ENCODE measurements around the gene F12. TPM values are rescaled to one million over a fixed set of nuclear protein-coding genes. Genes with fewer than 3 reads are reported as not detected.

F12 gene
- total RNA-seq, 2 experiments from 2014 or later, result 3.8 TPM; not detected in 1

DNA sequence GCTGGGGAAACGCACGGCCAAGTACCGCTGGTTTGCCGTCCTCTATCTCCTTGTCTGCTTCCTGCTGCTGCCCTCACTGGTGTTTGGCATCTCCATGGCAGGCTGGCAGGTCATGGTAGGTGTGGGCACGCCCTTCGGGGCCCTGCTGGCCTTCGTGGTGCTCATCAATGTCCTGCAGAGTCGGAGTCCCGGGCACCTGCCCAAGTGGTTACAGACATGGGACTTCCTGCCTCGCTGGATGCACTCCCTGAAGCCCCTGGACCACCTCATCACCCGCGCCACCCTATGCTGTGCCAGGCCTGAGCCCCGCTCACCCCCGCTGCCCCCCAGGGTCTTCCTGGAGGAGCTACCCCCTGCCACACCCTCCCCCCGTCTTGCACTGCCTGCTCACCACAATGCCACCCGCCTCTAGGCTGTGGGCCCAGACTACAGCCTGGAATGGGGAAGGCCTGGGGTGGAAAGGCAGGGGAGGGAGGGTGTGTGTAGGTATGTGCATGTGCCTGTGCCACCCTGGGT is 11.4 kb downstream of the F12 start:
- no peak overlapping the region for H2AFZ ChIP-seq (ENCODE audit: low read length)
- no TSS peak for BruUV-seq (replicated peaks)
- TF ChIP-seq, protein P1, sequence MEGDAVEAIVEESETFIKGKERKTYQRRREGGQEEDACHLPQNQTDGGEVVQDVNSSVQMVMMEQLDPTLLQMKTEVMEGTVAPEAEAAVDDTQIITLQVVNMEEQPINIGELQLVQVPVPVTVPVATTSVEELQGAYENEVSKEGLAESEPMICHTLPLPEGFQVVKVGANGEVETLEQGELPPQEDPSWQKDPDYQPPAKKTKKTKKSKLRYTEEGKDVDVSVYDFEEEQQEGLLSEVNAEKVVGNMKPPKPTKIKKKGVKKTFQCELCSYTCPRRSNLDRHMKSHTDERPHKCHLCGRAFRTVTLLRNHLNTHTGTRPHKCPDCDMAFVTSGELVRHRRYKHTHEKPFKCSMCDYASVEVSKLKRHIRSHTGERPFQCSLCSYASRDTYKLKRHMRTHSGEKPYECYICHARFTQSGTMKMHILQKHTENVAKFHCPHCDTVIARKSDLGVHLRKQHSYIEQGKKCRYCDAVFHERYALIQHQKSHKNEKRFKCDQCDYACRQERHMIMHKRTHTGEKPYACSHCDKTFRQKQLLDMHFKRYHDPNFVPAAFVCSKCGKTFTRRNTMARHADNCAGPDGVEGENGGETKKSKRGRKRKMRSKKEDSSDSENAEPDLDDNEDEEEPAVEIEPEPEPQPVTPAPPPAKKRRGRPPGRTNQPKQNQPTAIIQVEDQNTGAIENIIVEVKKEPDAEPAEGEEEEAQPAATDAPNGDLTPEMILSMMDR (conservative IDR thresholded peaks at IDR 0.05; ENCODE audit: low read length), result no peak
- no peak for TF ChIP-seq EZH2phosphoT487 (IDR thresholded peaks at IDR 0.05; ENCODE audit: borderline replicate concordance, low read depth, low read length)
- no peak for DNase-seq (ENCODE audit: low spot score)
- H4K20me1 ChIP-seq (ENCODE audit: insufficient read depth, low read length), result no peaks in the 10 kb centered on the region
- H3K79me2 ChIP-seq (ENCODE audit: insufficient read depth, low read depth, low read length), result no peaks in the 10 kb centered on the region
- no peaks in the 10 kb centered on the region for H3K9me2 ChIP-seq (ENCODE audit: insufficient read depth, low read length)
- ChIA-PET CTCF (ENCODE audit: unreplicated experiment) (interaction anchor here (0.6 kb wide), 1 partner anchor 211 kb away, joined by 3 read pairs; no protein-coding TSS in a partner anchor), POLR2A (no interaction called here)
- no peak overlapping the region for H3K4me3 ChIP-seq (ENCODE audit: low read depth, low read length, poor library complexity, severe bottlenecking)
- no peak overlapping the region for H3K4me2 ChIP-seq (ENCODE audit: low read length)
- H3K36me3 ChIP-seq (ENCODE audit: insufficient read depth, low read length), result no peaks in the 10 kb centered on the region
- H3K4me1 ChIP-seq (ENCODE audit: insufficient read depth, low read length, poor library complexity, severe bottlenecking), result peaks cover 7% of the 10 kb centered on the region
- intact Hi-C loops (cut with micrococcal nuclease; ENCODE audit: unreplicated experiment), result no loop called here
- no peaks in the 10 kb centered on the region for H3K9me3 ChIP-seq (ENCODE audit: low read length)
- H3K27ac ChIP-seq (ENCODE audit: low read depth, low read length, poor library complexity, severe bottlenecking), result no peak overlapping the region

DNA sequence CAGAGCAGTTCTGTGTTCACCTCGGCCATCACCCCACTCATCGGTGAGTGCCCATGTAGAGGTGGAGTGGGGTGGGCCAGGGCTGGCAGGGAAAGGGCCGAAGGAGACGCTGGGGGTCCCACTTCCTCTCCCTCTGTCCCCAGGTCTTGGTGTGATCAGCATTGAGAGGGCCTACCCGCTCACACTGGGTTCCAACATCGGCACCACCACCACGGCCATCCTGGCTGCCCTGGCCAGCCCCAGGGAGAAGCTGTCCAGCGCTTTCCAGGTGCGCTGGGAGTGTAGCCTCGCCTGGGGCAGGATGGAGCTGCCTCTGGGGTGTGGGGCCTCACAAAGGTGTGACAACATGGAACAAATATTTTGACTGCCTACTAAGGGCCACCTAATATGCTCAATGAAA is 12.6 kb downstream of the F12 start:
- no peaks in the 10 kb centered on the region for H3K9me3 ChIP-seq (ENCODE audit: low read length)
- ChIA-PET POLR2A (no interaction called here), CTCF (ENCODE audit: unreplicated experiment) (no interaction called here)

DNA sequence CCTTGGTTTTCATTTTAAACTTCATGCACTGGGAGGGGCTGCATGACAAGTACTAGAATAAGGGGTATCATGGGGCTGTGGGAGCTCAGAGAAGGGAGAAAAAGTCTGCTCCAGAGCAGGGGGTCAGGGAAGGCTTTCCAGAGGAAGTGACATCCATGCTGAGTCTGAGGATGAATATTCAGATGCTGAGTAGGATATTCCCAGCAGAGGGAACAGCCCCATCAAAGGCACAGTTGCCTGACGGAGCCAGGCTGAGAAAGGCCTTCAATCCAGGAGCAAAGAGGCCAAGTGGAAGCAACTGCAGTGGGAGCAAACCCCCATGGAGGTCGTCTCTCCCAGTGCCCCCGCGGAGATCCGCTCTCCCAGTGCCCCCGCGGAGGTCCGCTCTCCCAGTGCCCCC is 13.3 kb downstream of the F12 start:
- TF ChIP-seq, protein P1 (conservative IDR thresholded peaks at IDR 0.05; ENCODE audit: low read length), result no peak
- no peak for TF ChIP-seq EZH2phosphoT487 (IDR thresholded peaks at IDR 0.05; ENCODE audit: borderline replicate concordance, low read depth, low read length)
- intact Hi-C loops (cut with micrococcal nuclease; ENCODE audit: unreplicated experiment), result no loop called here
- BruUV-seq (replicated peaks), result no TSS peak
- H3K9me2 ChIP-seq (ENCODE audit: insufficient read depth, low read length), result no peaks in the 10 kb centered on the region
- no peak overlapping the region for H2AFZ ChIP-seq (ENCODE audit: low read length)
- H3K4me1 ChIP-seq (ENCODE audit: insufficient read depth, low read length, poor library complexity, severe bottlenecking), result peaks cover 12% of the 10 kb centered on the region
- H3K9me3 ChIP-seq (ENCODE audit: low read length), result no peaks in the 10 kb centered on the region
- H3K4me3 ChIP-seq (ENCODE audit: low read depth, low read length, poor library complexity, severe bottlenecking), result no peak overlapping the region
- no peaks in the 10 kb centered on the region for H4K20me1 ChIP-seq (ENCODE audit: insufficient read depth, low read length)
- no peak overlapping the region for H3K4me2 ChIP-seq (ENCODE audit: low read length)
- H3K36me3 ChIP-seq (ENCODE audit: insufficient read depth, low read length), result no peaks in the 10 kb centered on the region
- no peak for DNase-seq (ENCODE audit: low spot score)
- CTCF ChIA-PET (ENCODE audit: unreplicated experiment), result no interaction called here
- no peaks in the 10 kb centered on the region for H3K79me2 ChIP-seq (ENCODE audit: insufficient read depth, low read depth, low read length)
- POLR2A ChIA-PET, result no interaction called here
- H3K27ac ChIP-seq (ENCODE audit: low read depth, low read length, poor library complexity, severe bottlenecking), result no peak overlapping the region

More for the DNA sequence above, 12.6 kb downstream of the F12 start:
- H2AFZ ChIP-seq (ENCODE audit: low read length), result no peak overlapping the region
- H4K20me1 ChIP-seq (ENCODE audit: insufficient read depth, low read length), result no peaks in the 10 kb centered on the region
- intact Hi-C loops (cut with micrococcal nuclease; ENCODE audit: unreplicated experiment), result no loop called here
- BruUV-seq (replicated peaks), result no TSS peak
- H3K36me3 ChIP-seq (ENCODE audit: insufficient read depth, low read length), result no peaks in the 10 kb centered on the region
- no peak for DNase-seq (ENCODE audit: low spot score)
- no peak overlapping the region for H3K4me2 ChIP-seq (ENCODE audit: low read length)
- TF ChIP-seq EZH2phosphoT487 (IDR thresholded peaks at IDR 0.05; ENCODE audit: borderline replicate concordance, low read depth, low read length), result no peak
- TF ChIP-seq, protein P1 (conservative IDR thresholded peaks at IDR 0.05; ENCODE audit: low read length), result no peak
- peaks cover 11% of the 10 kb centered on the region for H3K4me1 ChIP-seq (ENCODE audit: insufficient read depth, low read length, poor library complexity, severe bottlenecking)
- H3K4me3 ChIP-seq (ENCODE audit: low read depth, low read length, poor library complexity, severe bottlenecking), result no peak overlapping the region
- H3K27ac ChIP-seq (ENCODE audit: low read depth, low read length, poor library complexity, severe bottlenecking), result no peak overlapping the region
- H3K79me2 ChIP-seq (ENCODE audit: insufficient read depth, low read depth, low read length), result no peaks in the 10 kb centered on the region
- no peaks in the 10 kb centered on the region for H3K9me2 ChIP-seq (ENCODE audit: insufficient read depth, low read length)
